ENCODE data around the gene C16orf54. TPM values are rescaled to one million over a fixed set of nuclear protein-coding genes. Genes with fewer than 3 reads are reported as not detected.

The C16orf54 gene
- total and polyA plus RNA-seq, 9 of the 15 experiments (the other 6 are each of a cell fraction or from before 2014, with no cell fraction given): 0.09 TPM; not detected in 8

DNA sequence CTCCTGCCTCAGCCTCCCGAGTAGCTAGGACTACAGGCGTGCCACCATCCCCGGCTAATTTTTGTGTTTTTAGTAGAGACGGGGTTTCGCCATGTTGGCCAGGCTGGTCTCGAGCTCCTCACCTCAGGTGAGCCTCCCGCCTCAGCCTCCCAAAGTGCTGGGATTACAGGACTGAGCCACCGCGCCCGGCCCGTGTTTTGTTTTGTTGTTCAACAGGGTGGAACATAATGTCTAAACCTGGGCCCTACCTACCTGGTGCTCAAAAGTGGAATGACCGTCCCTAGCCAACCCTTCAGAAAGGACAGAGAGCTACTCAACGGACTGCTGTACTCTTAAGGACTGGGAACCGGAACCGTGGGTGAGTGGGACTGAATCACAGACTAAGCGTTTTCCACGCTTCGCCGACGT is 44.0 kb upstream of the C16orf54 start (continued):
- TF ChIP-seq, protein P1, sequence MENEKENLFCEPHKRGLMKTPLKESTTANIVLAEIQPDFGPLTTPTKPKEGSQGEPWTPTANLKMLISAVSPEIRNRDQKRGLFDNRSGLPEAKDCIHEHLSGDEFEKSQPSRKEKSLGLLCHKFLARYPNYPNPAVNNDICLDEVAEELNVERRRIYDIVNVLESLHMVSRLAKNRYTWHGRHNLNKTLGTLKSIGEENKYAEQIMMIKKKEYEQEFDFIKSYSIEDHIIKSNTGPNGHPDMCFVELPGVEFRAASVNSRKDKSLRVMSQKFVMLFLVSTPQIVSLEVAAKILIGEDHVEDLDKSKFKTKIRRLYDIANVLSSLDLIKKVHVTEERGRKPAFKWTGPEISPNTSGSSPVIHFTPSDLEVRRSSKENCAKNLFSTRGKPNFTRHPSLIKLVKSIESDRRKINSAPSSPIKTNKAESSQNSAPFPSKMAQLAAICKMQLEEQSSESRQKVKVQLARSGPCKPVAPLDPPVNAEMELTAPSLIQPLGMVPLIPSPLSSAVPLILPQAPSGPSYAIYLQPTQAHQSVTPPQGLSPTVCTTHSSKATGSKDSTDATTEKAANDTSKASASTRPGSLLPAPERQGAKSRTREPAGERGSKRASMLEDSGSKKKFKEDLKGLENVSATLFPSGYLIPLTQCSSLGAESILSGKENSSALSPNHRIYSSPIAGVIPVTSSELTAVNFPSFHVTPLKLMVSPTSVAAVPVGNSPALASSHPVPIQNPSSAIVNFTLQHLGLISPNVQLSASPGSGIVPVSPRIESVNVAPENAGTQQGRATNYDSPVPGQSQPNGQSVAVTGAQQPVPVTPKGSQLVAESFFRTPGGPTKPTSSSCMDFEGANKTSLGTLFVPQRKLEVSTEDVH (IDR thresholded peaks at IDR 0.05; ENCODE audit: low read depth, partially characterized antibody): no peak
- TF ChIP-seq ZNF583 (CRISPR knock-in tag; IDR thresholded peaks at IDR 0.05): no peak
- no peak for TF ChIP-seq PTBP1 (IDR thresholded peaks at IDR 0.05; ENCODE audit: low read depth, low read length)
- TF ChIP-seq, protein P2, sequence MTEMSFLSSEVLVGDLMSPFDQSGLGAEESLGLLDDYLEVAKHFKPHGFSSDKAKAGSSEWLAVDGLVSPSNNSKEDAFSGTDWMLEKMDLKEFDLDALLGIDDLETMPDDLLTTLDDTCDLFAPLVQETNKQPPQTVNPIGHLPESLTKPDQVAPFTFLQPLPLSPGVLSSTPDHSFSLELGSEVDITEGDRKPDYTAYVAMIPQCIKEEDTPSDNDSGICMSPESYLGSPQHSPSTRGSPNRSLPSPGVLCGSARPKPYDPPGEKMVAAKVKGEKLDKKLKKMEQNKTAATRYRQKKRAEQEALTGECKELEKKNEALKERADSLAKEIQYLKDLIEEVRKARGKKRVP (CRISPR knock-in tag; IDR thresholded peaks at IDR 0.05): no peak
- TF ChIP-seq ESRRB (CRISPR knock-in tag; IDR thresholded peaks at IDR 0.05; ENCODE audit: borderline replicate concordance): no peak
- TF ChIP-seq ZNF274 (IDR thresholded peaks at IDR 0.05; ENCODE audit: borderline replicate concordance, low read depth, low read length): no peak
- no peak for TF ChIP-seq CHCHD3 (CRISPR knock-in tag; IDR thresholded peaks at IDR 0.05)
- TF ChIP-seq FOXK1 (CRISPR knock-in tag; IDR thresholded peaks at IDR 0.05; ENCODE audit: borderline replicate concordance): no peak
- no peak for TF ChIP-seq DPF2 (IDR thresholded peaks at IDR 0.05)
- TF ChIP-seq ZNF146 (CRISPR knock-in tag; IDR thresholded peaks at IDR 0.05; ENCODE audit: unreplicated experiment): no peak
- TF ChIP-seq ZNF24 (IDR thresholded peaks at IDR 0.05): no peak
- no peak for TF ChIP-seq CREBBP (IDR thresholded peaks at IDR 0.05; ENCODE audit: low read depth, low read length)
- TF ChIP-seq RAD21 (CRISPR knock-in tag; conservative IDR thresholded peaks at IDR 0.05 in 1 of 2, IDR thresholded peaks at IDR 0.05 in 1 of 2): no peak
- TF ChIP-seq ZBTB8A (IDR thresholded peaks at IDR 0.05; ENCODE audit: partially characterized antibody): no peak
- no peak for TF ChIP-seq XRCC5 (IDR thresholded peaks at IDR 0.05; ENCODE audit: low read depth, low read length)
- TF ChIP-seq, protein P3, sequence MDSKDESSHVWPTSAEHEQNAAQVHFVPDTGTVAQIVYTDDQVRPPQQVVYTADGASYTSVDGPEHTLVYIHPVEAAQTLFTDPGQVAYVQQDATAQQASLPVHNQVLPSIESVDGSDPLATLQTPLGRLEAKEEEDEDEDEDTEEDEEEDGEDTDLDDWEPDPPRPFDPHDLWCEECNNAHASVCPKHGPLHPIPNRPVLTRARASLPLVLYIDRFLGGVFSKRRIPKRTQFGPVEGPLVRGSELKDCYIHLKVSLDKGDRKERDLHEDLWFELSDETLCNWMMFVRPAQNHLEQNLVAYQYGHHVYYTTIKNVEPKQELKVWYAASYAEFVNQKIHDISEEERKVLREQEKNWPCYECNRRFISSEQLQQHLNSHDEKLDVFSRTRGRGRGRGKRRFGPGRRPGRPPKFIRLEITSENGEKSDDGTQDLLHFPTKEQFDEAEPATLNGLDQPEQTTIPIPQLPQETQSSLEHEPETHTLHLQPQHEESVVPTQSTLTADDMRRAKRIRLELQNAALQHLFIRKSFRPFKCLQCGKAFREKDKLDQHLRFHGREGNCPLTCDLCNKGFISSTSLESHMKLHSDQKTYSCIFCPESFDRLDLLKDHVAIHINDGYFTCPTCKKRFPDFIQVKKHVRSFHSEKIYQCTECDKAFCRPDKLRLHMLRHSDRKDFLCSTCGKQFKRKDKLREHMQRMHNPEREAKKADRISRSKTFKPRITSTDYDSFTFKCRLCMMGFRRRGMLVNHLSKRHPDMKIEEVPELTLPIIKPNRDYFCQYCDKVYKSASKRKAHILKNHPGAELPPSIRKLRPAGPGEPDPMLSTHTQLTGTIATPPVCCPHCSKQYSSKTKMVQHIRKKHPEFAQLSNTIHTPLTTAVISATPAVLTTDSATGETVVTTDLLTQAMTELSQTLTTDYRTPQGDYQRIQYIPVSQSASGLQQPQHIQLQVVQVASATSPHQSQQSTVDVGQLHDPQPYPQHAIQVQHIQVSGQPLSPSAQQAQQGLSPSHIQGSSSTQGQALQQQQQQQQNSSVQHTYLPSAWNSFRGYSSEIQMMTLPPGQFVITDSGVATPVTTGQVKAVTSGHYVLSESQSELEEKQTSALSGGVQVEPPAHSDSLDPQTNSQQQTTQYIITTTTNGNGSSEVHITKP (IDR thresholded peaks at IDR 0.05; ENCODE audit: partially characterized antibody): peak; percentile 54
- TF ChIP-seq POLR3G (IDR thresholded peaks at IDR 0.05; ENCODE audit: extremely low read depth, insufficient read length, insufficient replicate concordance): no peak
- TF ChIP-seq, protein P4, sequence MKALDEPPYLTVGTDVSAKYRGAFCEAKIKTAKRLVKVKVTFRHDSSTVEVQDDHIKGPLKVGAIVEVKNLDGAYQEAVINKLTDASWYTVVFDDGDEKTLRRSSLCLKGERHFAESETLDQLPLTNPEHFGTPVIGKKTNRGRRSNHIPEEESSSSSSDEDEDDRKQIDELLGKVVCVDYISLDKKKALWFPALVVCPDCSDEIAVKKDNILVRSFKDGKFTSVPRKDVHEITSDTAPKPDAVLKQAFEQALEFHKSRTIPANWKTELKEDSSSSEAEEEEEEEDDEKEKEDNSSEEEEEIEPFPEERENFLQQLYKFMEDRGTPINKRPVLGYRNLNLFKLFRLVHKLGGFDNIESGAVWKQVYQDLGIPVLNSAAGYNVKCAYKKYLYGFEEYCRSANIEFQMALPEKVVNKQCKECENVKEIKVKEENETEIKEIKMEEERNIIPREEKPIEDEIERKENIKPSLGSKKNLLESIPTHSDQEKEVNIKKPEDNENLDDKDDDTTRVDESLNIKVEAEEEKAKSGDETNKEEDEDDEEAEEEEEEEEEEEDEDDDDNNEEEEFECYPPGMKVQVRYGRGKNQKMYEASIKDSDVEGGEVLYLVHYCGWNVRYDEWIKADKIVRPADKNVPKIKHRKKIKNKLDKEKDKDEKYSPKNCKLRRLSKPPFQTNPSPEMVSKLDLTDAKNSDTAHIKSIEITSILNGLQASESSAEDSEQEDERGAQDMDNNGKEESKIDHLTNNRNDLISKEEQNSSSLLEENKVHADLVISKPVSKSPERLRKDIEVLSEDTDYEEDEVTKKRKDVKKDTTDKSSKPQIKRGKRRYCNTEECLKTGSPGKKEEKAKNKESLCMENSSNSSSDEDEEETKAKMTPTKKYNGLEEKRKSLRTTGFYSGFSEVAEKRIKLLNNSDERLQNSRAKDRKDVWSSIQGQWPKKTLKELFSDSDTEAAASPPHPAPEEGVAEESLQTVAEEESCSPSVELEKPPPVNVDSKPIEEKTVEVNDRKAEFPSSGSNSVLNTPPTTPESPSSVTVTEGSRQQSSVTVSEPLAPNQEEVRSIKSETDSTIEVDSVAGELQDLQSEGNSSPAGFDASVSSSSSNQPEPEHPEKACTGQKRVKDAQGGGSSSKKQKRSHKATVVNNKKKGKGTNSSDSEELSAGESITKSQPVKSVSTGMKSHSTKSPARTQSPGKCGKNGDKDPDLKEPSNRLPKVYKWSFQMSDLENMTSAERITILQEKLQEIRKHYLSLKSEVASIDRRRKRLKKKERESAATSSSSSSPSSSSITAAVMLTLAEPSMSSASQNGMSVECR (CRISPR knock-in tag; IDR thresholded peaks at IDR 0.05): peak; percentile 6; the same call in 1 of the 2 replicates
